ENCODE data around the gene STX16.

Gene STX16

DNA sequence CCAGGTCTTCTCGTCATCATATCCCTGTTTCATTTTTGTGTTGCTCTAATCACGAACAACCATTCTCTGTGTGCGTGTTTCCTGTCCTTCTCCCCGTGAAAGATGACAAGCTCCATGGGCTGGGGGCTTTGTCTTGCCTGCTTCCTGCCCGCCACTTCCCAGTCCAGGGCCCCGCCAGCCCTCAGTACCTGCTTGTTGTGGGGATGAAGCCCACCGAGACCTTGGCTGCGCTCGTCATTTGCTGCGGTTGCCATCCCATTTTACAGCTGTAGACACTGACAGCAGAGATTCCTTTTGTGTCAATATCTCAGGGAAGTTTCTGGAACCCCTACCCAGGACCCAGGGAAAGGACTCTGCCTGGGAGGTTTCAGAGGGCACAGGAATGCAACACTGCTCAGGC lies 40.3 kb upstream of the STX16 start:
- no peak for TF ChIP-seq FOXP2 (optimal IDR thresholded peaks at IDR 0.05; ENCODE audit: borderline replicate concordance, extremely low read depth, extremely low read length, insufficient read depth)
- TF ChIP-seq POLR2AphosphoS5 (IDR thresholded peaks at IDR 0.05; ENCODE audit: low read depth, low read length) = no peak
- TF ChIP-seq, protein P1, sequence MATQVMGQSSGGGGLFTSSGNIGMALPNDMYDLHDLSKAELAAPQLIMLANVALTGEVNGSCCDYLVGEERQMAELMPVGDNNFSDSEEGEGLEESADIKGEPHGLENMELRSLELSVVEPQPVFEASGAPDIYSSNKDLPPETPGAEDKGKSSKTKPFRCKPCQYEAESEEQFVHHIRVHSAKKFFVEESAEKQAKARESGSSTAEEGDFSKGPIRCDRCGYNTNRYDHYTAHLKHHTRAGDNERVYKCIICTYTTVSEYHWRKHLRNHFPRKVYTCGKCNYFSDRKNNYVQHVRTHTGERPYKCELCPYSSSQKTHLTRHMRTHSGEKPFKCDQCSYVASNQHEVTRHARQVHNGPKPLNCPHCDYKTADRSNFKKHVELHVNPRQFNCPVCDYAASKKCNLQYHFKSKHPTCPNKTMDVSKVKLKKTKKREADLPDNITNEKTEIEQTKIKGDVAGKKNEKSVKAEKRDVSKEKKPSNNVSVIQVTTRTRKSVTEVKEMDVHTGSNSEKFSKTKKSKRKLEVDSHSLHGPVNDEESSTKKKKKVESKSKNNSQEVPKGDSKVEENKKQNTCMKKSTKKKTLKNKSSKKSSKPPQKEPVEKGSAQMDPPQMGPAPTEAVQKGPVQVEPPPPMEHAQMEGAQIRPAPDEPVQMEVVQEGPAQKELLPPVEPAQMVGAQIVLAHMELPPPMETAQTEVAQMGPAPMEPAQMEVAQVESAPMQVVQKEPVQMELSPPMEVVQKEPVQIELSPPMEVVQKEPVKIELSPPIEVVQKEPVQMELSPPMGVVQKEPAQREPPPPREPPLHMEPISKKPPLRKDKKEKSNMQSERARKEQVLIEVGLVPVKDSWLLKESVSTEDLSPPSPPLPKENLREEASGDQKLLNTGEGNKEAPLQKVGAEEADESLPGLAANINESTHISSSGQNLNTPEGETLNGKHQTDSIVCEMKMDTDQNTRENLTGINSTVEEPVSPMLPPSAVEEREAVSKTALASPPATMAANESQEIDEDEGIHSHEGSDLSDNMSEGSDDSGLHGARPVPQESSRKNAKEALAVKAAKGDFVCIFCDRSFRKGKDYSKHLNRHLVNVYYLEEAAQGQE (IDR thresholded peaks at IDR 0.05; ENCODE audit: insufficient read depth in 1 of 2, low read depth in 2 of 2, low read length in 2 of 2) = no peak
- TF ChIP-seq TAF1 (IDR thresholded peaks at IDR 0.05; ENCODE audit: borderline replicate concordance, insufficient read depth, low read length) = no peak
- TF ChIP-seq SIN3A (IDR thresholded peaks at IDR 0.05; ENCODE audit: borderline replicate concordance, insufficient read depth, low read length) = no peak

DNA sequence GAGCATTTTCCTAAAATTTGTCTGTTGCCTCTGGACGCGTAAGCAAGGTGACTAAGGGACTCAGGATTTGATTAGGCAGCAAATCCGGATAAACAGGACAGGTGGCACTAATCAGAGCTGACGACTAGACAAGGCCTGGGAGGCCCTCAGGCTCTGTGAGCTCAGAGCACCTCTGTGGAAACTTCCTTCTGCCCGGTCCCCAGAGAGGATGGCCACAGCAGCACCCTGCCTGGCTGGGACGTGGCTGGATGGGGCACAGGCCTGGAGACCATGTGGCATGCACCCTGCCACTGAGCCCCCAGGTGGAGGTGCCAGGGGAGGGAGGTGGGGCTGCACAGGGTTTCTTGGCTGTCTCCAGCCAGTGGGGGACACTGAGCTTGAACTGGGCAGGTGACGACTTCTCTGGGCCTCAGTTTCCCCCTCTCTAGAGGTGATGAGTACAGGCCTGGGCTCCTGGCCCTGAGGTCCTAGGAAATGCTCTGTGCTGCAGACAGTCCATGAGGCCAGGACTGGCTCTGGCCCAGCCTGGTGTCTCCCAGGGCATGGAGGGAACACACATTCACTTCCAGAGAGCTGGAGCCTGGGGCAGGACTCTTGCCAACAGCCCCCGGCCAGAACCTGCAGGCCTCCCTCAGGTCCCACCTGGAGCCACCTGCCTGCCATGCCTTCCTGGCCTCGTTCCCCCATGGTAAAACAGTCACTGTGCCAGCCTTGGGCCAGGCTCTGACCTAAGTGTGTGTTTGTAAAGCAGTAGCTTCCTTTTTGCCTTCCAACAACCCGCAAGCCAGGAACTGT lies 39.6 kb upstream of the STX16 start:
- no peak for TF ChIP-seq FOXP2 (optimal IDR thresholded peaks at IDR 0.05; ENCODE audit: borderline replicate concordance, extremely low read depth, extremely low read length, insufficient read depth)
- TF ChIP-seq TAF1 (IDR thresholded peaks at IDR 0.05; ENCODE audit: borderline replicate concordance, insufficient read depth, low read length) = no peak
- no peak for TF ChIP-seq POLR2AphosphoS5 (IDR thresholded peaks at IDR 0.05; ENCODE audit: low read depth, low read length)
- TF ChIP-seq, protein P1 (IDR thresholded peaks at IDR 0.05; ENCODE audit: insufficient read depth in 1 of 2, low read depth in 2 of 2, low read length in 2 of 2) = no peak
- no peak for TF ChIP-seq SIN3A (IDR thresholded peaks at IDR 0.05; ENCODE audit: borderline replicate concordance, insufficient read depth, low read length)

DNA sequence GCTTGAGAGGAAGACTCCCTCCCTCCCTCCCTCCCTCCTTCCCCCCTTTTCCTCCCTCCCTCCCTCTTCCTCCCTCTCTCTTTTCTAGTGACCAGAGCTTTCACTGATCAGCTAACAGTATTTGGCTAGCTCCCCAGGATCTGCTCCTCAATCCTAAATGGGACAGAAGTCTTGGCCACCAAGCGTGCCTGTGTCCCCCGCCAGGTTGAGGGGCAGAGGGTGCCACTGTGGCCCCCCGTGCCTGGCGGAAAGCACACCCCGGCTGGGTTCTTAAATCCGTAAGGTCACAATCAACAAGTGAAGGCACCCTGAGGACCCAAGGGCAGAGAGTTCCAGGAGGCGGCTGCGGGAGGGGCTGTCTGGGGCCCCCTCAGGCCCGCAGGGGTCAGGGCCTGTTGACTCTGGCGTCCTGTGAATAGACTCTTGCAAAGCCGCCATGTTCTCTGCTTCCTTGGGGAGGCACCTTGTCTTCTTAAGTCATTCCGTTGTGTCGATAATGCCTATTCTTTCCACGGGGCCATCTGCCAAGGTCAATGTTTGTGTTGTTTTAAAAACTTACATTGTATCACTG lies 38.9 kb upstream of the STX16 start:
- TF ChIP-seq, protein P1 (IDR thresholded peaks at IDR 0.05; ENCODE audit: insufficient read depth in 1 of 2, low read depth in 2 of 2, low read length in 2 of 2) = no peak
- no peak for TF ChIP-seq FOXP2 (optimal IDR thresholded peaks at IDR 0.05; ENCODE audit: borderline replicate concordance, extremely low read depth, extremely low read length, insufficient read depth)
- TF ChIP-seq SIN3A (IDR thresholded peaks at IDR 0.05; ENCODE audit: borderline replicate concordance, insufficient read depth, low read length) = no peak
- no peak for TF ChIP-seq POLR2AphosphoS5 (IDR thresholded peaks at IDR 0.05; ENCODE audit: low read depth, low read length)

DNA sequence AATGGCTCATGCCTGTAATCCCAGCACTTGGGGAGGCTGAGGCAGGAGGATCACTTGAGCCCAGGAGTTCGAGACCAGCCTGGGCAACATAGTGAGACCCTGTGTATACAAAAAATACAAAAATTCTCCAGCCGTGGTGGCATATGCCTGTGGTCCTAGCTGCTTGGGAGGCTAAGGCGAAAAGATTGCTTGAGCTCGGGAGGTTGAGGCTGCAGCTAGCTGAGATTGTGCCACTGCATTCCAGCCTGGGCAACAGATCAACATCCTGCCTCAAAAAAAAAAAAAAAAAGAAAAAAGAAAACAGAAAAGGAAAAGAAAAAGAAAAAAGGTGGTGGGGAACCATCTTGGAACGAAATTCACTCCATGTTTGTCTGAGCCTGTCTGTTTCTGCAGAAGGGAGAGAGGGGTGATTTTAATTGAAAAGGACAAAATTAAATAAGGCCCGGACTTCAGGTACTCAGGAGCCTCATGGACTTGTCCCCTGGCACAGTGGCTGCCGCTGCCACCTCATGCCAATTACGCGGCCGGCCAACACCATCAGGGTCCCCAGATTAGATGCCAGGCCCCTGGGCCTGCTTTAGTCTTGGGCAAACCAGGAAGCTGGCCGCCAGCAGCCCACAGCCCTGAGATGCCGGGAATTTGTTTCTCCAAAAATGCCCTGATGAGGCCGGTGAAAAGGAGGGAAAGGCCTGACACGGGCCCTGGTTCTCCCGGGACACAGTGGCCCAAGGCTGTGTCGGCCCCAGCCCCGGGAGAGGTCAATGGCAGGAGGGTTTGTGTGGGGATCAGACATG lies 37.8 kb upstream of the STX16 start:
- TF ChIP-seq FOXP2 (optimal IDR thresholded peaks at IDR 0.05; ENCODE audit: borderline replicate concordance, extremely low read depth, extremely low read length, insufficient read depth) = no peak

DNA sequence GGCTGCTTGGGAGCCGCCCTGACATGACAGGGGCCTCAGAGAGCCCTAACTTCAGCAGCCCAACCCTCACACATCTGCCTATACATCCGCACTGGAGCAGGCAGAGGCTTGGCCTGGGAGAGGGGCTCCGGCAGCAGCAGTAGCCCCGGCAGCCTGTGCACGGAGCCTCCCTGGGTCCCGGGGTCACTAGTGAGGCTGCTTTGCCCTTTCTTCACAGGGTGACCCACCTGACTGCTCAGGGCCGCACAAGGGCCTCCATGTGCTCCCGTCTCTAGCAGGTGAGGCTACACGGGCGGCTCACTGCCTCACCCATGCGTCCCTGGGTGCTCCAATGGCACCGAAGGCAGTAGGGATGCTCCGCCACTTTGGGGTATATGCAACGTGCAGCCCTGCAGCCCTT lies 36.7 kb upstream of the STX16 start:
- TF ChIP-seq POLR2AphosphoS5 (IDR thresholded peaks at IDR 0.05; ENCODE audit: low read depth, low read length) (no peak), SIN3A (IDR thresholded peaks at IDR 0.05; ENCODE audit: borderline replicate concordance, insufficient read depth, low read length) (no peak), FOXP2 (optimal IDR thresholded peaks at IDR 0.05; ENCODE audit: borderline replicate concordance, extremely low read depth, extremely low read length, insufficient read depth) (no peak), TAF1 (IDR thresholded peaks at IDR 0.05; ENCODE audit: borderline replicate concordance, insufficient read depth, low read length) (no peak)
- TF ChIP-seq, protein P1 (IDR thresholded peaks at IDR 0.05; ENCODE audit: insufficient read depth in 1 of 2, low read depth in 2 of 2, low read length in 2 of 2) = no peak

All from PFSK-1 (cell line).